Endothelial cell of umbilical vein (primary cell): ENCODE measurements around the gene ADNP. TPM values are rescaled to one million over a fixed set of nuclear protein-coding genes. Genes with fewer than 3 reads are reported as not detected.

Source experiments
- BruUV-seq: library from RNA; stranded (reverse); fragments of 400-500 nt; replicated peaks from 2 replicates; lab custom pipeline; 2021; lab: Mats Ljungman, UMichigan
- CTCF ChIA-PET: fragments of 300-600, 350-600 bp; sonication (Branson Sonifier 250); formaldehyde crosslinking; loops from one replicate; lab custom pipeline; 2021; ENCODE audit warnings: antibody characterized with exemption, inconsistent platforms; lab: Charles Lee
- POLR2A ChIA-PET: fragments of 300-600, 350-600 bp; sonication (Branson Sonifier 250); formaldehyde crosslinking; loops from one replicate; lab custom pipeline; 2021; ENCODE audit warnings: antibody characterized with exemption, inconsistent platforms; lab: Charles Lee
- DNase-seq: peaks from one replicate; pipeline ENCODE4 v3.0.0-alpha.2; 2011; ENCODE audit warnings: low read depth, low spot score
- FAIRE-seq: peaks from 2 replicates; lab custom pipeline; 2011; peaks lifted over from hg19 to GRCh38; lab: Jason Lieb, UNC
- H2AFZ ChIP-seq: 2 replicates; pipeline ENCODE4 v1.6.0; 2012; ENCODE audit warnings: low read depth, low read length, control low read depth, inconsistent platforms
- H3K27ac ChIP-seq: 2 replicates; pipeline ENCODE4 v1.5.1; 2011; ENCODE audit warnings: low read depth, mild to moderate bottlenecking, control low read depth, low read length, moderate library complexity; ENCODE audit not compliant: insufficient read depth
- H3K27me3 ChIP-seq, 2 experiments: 2 replicates each; pipeline versions ENCODE4 v1.6.0 to v1.6.1; 2011; ENCODE audit warnings: low read length in 2 of 2, mixed read lengths in 1 of 2; ENCODE audit not compliant: control insufficient read depth in 2 of 2, insufficient read depth in 2 of 2
- H3K36me3 ChIP-seq, 2 experiments: 2 replicates in 1 of 2; 3 replicates in 1 of 2; pipeline ENCODE4 v1.5.1; 2011; ENCODE audit warnings: low read length in 2 of 2, mild to moderate bottlenecking in 1 of 2, moderate library complexity in 1 of 2; ENCODE audit not compliant: control insufficient read depth in 2 of 2, insufficient read depth in 2 of 2; ENCODE audit errors: extremely low read depth in 1 of 2
- H3K4me1 ChIP-seq: 3 replicates; pipeline ENCODE4 v1.5.1; 2011; ENCODE audit warnings: mild to moderate bottlenecking, low read length; ENCODE audit not compliant: control insufficient read depth, insufficient read depth; ENCODE audit errors: extremely low read depth
- H3K4me2 ChIP-seq: 2 replicates; pipeline ENCODE4 v1.6.1; 2011; ENCODE audit warnings: low read length, control low read depth, mixed read lengths; ENCODE audit not compliant: insufficient read depth
- H3K4me3 ChIP-seq, 3 experiments: fragments of 200-600 bp in 1 of 3; sonication (generic), shearing (Covaris generic) in 1 of 3; replicated peaks in 1 of 3; 2 replicates each; pipeline ENCODE4 v1.5.1; 2011 to 2016; ENCODE audit warnings: control low read depth in 3 of 3, low read length in 3 of 3, mild to moderate bottlenecking in 2 of 3, inconsistent platforms in 1 of 3, low read depth in 1 of 3, moderate library complexity in 1 of 3; ENCODE audit not compliant: insufficient read depth in 1 of 3
- H3K79me2 ChIP-seq: 2 replicates; pipeline ENCODE4 v1.6.0; 2012; ENCODE audit warnings: low read length, inconsistent platforms; ENCODE audit not compliant: control insufficient read depth, insufficient read depth
- H3K9ac ChIP-seq: replicated peaks from 2 replicates; pipeline ENCODE3; 2011; ENCODE audit warnings: low read length, control low read depth; ENCODE audit not compliant: insufficient read depth; ENCODE audit errors: extremely low read depth
- H3K9me1 ChIP-seq: replicated peaks from 3 replicates; pipeline ENCODE4 v1.6.0; 2011; ENCODE audit warnings: mild to moderate bottlenecking, low read length; ENCODE audit not compliant: control insufficient read depth, insufficient read depth; ENCODE audit errors: extremely low read depth
- H3K9me3 ChIP-seq: replicated peaks from 2 replicates; pipeline ENCODE4 v1.5.1; 2012; ENCODE audit warnings: low read length, inconsistent platforms; ENCODE audit not compliant: control insufficient read depth, insufficient read depth
- H4K20me1 ChIP-seq: replicated peaks from 2 replicates; pipeline ENCODE3; 2011; ENCODE audit warnings: mild to moderate bottlenecking, low read length; ENCODE audit not compliant: control insufficient read depth, insufficient read depth; ENCODE audit errors: extremely low read depth
- CTCF ChIP-seq, 2 donors: IDR thresholded peaks; 1 replicate in 1 of 2; 2 replicates in 1 of 2; pipeline ENCODE4 v1.5.1; 2011; ENCODE audit warnings: low read length in 2 of 2, mild to moderate bottlenecking in 2 of 2, moderate library complexity in 2 of 2, control low read depth in 1 of 2, inconsistent platforms in 1 of 2, low read depth in 1 of 2; ENCODE audit not compliant: insufficient read depth in 1 of 2; ENCODE audit errors: extremely low read depth in 1 of 2
- EZH2 ChIP-seq: IDR thresholded peaks from 2 replicates; pipeline ENCODE4 v1.6.1; 2012; ENCODE audit warnings: borderline replicate concordance, low read depth, mild to moderate bottlenecking, moderate library complexity, low read length, inconsistent platforms; ENCODE audit not compliant: severe bottlenecking
- FOS ChIP-seq: IDR thresholded peaks from 2 replicates; pipeline ENCODE4 v1.6.1; 2011; ENCODE audit warnings: mild to moderate bottlenecking, low read length, moderate library complexity, borderline replicate concordance; ENCODE audit not compliant: insufficient read depth
- GATA2 ChIP-seq: IDR thresholded peaks from 2 replicates; pipeline ENCODE4 v1.7.0; 2011; ENCODE audit warnings: low read depth, mild to moderate bottlenecking, moderate library complexity, mixed read lengths, low read length; ENCODE audit not compliant: insufficient read length, insufficient read depth
- JUN ChIP-seq: IDR thresholded peaks from 2 replicates; pipeline ENCODE4 v1.6.1; 2011; ENCODE audit warnings: borderline replicate concordance, low read depth; ENCODE audit not compliant: insufficient read length, insufficient read depth
- MYC ChIP-seq: IDR thresholded peaks from one replicate; pipeline ENCODE4 v1.6.1; 2011; ENCODE audit warnings: mild to moderate bottlenecking, low read depth, low read length
- POLR2AphosphoS5 ChIP-seq: IDR thresholded peaks from 2 replicates; pipeline ENCODE4 v1.6.1; 2012; ENCODE audit warnings: low read depth, mild to moderate bottlenecking, control low read depth, low read length, moderate library complexity; ENCODE audit not compliant: insufficient read depth
- dilution Hi-C: fragments of 300-500 bp; cut with MboI; formaldehyde crosslinking; loops from one replicate; pipeline ENCODE4 v1.15.0; 2019; ENCODE audit warnings: low sequenced_read_pairs; ENCODE audit not compliant: extremely low pct_ligation_motif_present
- intact Hi-C: fragments of 100-400 bp; cut with micrococcal nuclease; formaldehyde crosslinking; loops from one replicate; pipeline ENCODE4 v1.10.0; 2022
- polyA plus RNA-seq, 4 experiments: library from polyadenylated mRNA; depleted of rRNA in 3 of 4; stranded (reverse) in 3 of 4; unstranded in 1 of 4; fragments of >200 nt; gene quantifications; 2 replicates each; pipeline versions ENCODE4 v1.2.1 to v1.2.3, GENCODE V29; 2011 to 2012; ENCODE audit warnings: missing spikeins in 1 of 4
- total RNA-seq: library from RNA; stranded (reverse); gene quantifications from 2 replicates; pipeline ENCODE4 v1.2.3, GENCODE V29; 2021
- TF ChIP-seq, protein P1 (sequence below): IDR thresholded peaks from 2 replicates; pipeline ENCODE4 v1.6.1; 2011; ENCODE audit not compliant: insufficient read depth, insufficient read length

ADNP gene
- total and polyA plus RNA-seq, 2 donors (not counting 3 experiments of a cell fraction or from before 2014, with no cell fraction given): 17.8 to 66.0 TPM

GRCh38 chr20:50870561-50871161 is 60.6 kb downstream of the ADNP start:
- POLR2A ChIA-PET: no interaction called here
- no peak overlapping the region for H2AFZ ChIP-seq
- no peak overlapping the region for H3K27ac ChIP-seq
- TF ChIP-seq GATA2: no peak
- TF ChIP-seq CTCF (IDR thresholded peaks at IDR 0.05; ENCODE audit: extremely low read depth in 1 of 2, insufficient read depth in 1 of 2, low read depth in 1 of 2, low read length in 2 of 2): no peak
- TF ChIP-seq FOS: no peak
- TF ChIP-seq JUN: no peak
- no peak for TF ChIP-seq MYC
- TF ChIP-seq, protein P1, sequence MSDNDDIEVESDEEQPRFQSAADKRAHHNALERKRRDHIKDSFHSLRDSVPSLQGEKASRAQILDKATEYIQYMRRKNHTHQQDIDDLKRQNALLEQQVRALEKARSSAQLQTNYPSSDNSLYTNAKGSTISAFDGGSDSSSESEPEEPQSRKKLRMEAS: no peak
- no peak for TF ChIP-seq POLR2AphosphoS5
- TF ChIP-seq EZH2: no peak
- no peak for DNase-seq
- intact Hi-C loops: no loop called here
- H3K79me2 ChIP-seq: no peaks in the 10 kb centered on the region
- H3K9me1 ChIP-seq: no peaks in the 10 kb centered on the region
- H3K9me3 ChIP-seq: no peaks in the 10 kb centered on the region
- no peak overlapping the region for H3K4me2 ChIP-seq
- H3K9ac ChIP-seq: no peak overlapping the region
- dilution Hi-C loops: no loop called here
- no peaks in the 10 kb centered on the region for H4K20me1 ChIP-seq
- BruUV-seq: no TSS peak
- H3K36me3 ChIP-seq: no peaks in the 10 kb centered on the region
- no peaks in the 10 kb centered on the region for H3K4me1 ChIP-seq
- FAIRE-seq: no peak
- CTCF ChIA-PET: interaction anchor here (0.9 to 2.6 kb wide), 3 partner anchors 12 to 77 kb away, joined by 3 to 8 read pairs (median 3); partner anchors contain the start of gene ADNP
- no peak overlapping the region for H3K4me3 ChIP-seq
- H3K27me3 ChIP-seq: no peaks in the 10 kb centered on the region
